GM12891 (cell line): Measurements from ENCODE around the gene IQSEC2.

Source experiments
- POLR2A ChIP-seq: IDR thresholded peaks from 2 replicates; pipeline ENCODE4 v1.6.1; 2011; ENCODE audit warnings: low read depth, low read length, control low read depth
- POLR2AphosphoS5 ChIP-seq: IDR thresholded peaks from 2 replicates; pipeline ENCODE4 v1.6.1; 2011; ENCODE audit warnings: low read depth, low read length, control low read depth

DNA sequence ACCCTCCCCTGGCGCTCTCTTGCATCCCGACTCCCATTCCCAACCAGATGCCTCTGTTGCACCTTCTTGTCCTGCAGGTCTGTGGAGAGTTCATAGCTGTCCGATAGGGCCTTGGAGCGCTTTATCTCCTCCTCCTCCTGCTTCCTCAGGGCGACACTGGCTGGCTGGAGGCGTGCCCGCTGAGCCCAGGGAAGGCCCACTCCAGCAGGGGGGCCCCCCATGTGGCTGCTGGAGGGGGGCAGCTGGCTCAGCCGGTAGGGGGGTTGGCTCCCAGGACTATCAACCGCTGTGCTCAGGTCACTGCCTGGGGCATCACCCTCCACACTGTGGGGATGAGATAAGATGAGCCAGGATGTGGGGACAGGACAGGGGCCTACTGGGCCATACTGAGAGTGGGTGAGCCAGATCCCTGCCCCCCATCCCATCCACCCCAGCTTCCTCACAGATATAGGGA, 25.6 kb downstream of the IQSEC2 start:
- TF ChIP-seq POLR2A = no peak
- TF ChIP-seq POLR2AphosphoS5 = no peak
